Measurements from ENCODE around the gene TMEM132E. TPM values are rescaled to one million over a fixed set of nuclear protein-coding genes. Genes with fewer than 3 reads are reported as not detected.

Gene TMEM132E
- total RNA-seq, 2 donors from 2014 or later = not detected

DNA sequence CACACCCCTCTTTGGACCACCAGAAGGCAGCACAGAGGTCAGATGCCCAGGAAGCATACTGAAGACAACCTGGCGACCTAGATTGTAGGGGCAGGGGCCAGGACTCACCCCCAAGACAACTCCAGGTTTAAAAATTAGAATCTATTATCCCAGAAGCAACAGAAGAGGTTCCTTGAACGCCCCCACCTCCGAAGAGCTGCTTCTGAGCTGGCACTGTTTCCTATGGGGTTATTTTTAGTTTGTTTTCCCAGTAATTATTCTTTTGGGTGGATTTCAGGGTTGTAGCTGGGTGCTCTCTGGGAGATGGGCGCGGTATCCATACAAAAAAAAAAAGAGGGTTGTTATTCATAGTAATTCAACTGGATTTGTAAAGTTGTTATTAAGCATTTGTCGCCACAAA lies 10.4 kb upstream of the TMEM132E start:
- ATAC-seq (no peak), DNase-seq (no peak)
- 77 to 78% methylated on average over 6 of the region's 6 CpGs for WGBS, 2 donors
- intact Hi-C loops (cut with DNase I) = no loop called here
- Histone ChIP-seq H3K27ac (no peak overlapping the region), H3K36me3 (replicated peaks in 1 of 2; ENCODE audit: insufficient read depth in 1 of 2, low read depth in 2 of 2) (no peaks in the 10 kb centered on the region), H3K9me3 (no peaks in the 10 kb centered on the region), H3K27me3 (no peaks in the 10 kb centered on the region), H3K4me1 (no peaks in the 10 kb centered on the region), H3K4me3 (no peak overlapping the region)
- no peak for TF ChIP-seq POLR2A (IDR thresholded peaks at IDR 0.05)
- TF ChIP-seq, protein P1, sequence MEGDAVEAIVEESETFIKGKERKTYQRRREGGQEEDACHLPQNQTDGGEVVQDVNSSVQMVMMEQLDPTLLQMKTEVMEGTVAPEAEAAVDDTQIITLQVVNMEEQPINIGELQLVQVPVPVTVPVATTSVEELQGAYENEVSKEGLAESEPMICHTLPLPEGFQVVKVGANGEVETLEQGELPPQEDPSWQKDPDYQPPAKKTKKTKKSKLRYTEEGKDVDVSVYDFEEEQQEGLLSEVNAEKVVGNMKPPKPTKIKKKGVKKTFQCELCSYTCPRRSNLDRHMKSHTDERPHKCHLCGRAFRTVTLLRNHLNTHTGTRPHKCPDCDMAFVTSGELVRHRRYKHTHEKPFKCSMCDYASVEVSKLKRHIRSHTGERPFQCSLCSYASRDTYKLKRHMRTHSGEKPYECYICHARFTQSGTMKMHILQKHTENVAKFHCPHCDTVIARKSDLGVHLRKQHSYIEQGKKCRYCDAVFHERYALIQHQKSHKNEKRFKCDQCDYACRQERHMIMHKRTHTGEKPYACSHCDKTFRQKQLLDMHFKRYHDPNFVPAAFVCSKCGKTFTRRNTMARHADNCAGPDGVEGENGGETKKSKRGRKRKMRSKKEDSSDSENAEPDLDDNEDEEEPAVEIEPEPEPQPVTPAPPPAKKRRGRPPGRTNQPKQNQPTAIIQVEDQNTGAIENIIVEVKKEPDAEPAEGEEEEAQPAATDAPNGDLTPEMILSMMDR (IDR thresholded peaks at IDR 0.05) = no peak

DNA sequence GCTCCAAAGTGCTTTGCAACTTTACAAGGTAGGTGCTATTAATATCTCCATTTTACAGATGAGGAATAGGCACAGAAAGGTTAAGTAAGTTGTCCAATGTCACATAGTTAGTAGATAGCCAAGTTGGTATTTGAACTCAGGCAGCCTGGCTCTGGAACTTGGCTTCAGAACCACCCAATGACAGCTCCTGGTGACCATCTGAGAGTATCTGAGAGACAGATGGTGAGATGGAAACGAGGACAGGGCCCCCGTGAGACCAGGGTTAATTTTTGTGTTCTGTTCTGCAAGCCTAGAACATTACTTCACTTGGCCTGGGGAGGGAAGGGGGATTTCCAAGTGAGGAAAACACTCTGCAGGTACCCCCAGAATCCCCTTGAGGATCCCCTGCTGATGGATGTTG lies 9.8 kb upstream of the TMEM132E start:
- TF ChIP-seq POLR2A (IDR thresholded peaks at IDR 0.05) = no peak
- TF ChIP-seq, protein P1 (IDR thresholded peaks at IDR 0.05) = no peak
- H3K9me3 ChIP-seq = no peaks in the 10 kb centered on the region
- no peaks in the 10 kb centered on the region for H3K27me3 ChIP-seq

GRCh38 chr17:34570506-34570905 lies 8.9 kb upstream of the TMEM132E start:
- TF ChIP-seq POLR2A (IDR thresholded peaks at IDR 0.05) = no peak
- TF ChIP-seq, protein P1 (IDR thresholded peaks at IDR 0.05) = no peak
- H3K27ac ChIP-seq = no peak overlapping the region
- intact Hi-C loops (cut with DNase I) = no loop called here
- DNase-seq (no peak), ATAC-seq (no peak)
- no peaks in the 10 kb centered on the region for H3K36me3 ChIP-seq (replicated peaks in 1 of 2; ENCODE audit: insufficient read depth in 1 of 2, low read depth in 2 of 2)
- WGBS, 2 donors = 32 to 47% methylated on average over 2 of the region's 2 CpGs
- no peaks in the 10 kb centered on the region for H3K4me1 ChIP-seq
- H3K4me3 ChIP-seq = no peak overlapping the region
- no peaks in the 10 kb centered on the region for H3K9me3 ChIP-seq
- H3K27me3 ChIP-seq = no peaks in the 10 kb centered on the region

More for the DNA sequence above, 9.8 kb upstream of the TMEM132E start:
- intact Hi-C loops (cut with DNase I) = no loop called here
- WGBS, 2 donors = 30 to 39% methylated on average over 2 of the region's 2 CpGs
- Histone ChIP-seq H3K4me3 (no peak overlapping the region), H3K27ac (no peak overlapping the region), H3K4me1 (no peaks in the 10 kb centered on the region), H3K36me3 (replicated peaks in 1 of 2; ENCODE audit: insufficient read depth in 1 of 2, low read depth in 2 of 2) (no peaks in the 10 kb centered on the region)
- ATAC-seq (no peak), DNase-seq (no peak)

GRCh38 chr17:34571428-34572130 lies 7.8 kb upstream of the TMEM132E start:
- 38 to 56% methylated on average over 12 of the region's 12 CpGs for WGBS, 2 donors
- no peaks in the 10 kb centered on the region for H3K9me3 ChIP-seq
- no peak overlapping the region for H3K27ac ChIP-seq
- no peak overlapping the region for H3K4me3 ChIP-seq
- intact Hi-C loops (cut with DNase I) = no loop called here
- no peak for ATAC-seq
- TF ChIP-seq, protein P1 (IDR thresholded peaks at IDR 0.05) = no peak
- TF ChIP-seq POLR2A (IDR thresholded peaks at IDR 0.05) = no peak
- H3K4me1 ChIP-seq = no peaks in the 10 kb centered on the region
- H3K27me3 ChIP-seq = no peaks in the 10 kb centered on the region
- no peak for DNase-seq
- no peaks in the 10 kb centered on the region for H3K36me3 ChIP-seq (replicated peaks in 1 of 2; ENCODE audit: insufficient read depth in 1 of 2, low read depth in 2 of 2)

DNA sequence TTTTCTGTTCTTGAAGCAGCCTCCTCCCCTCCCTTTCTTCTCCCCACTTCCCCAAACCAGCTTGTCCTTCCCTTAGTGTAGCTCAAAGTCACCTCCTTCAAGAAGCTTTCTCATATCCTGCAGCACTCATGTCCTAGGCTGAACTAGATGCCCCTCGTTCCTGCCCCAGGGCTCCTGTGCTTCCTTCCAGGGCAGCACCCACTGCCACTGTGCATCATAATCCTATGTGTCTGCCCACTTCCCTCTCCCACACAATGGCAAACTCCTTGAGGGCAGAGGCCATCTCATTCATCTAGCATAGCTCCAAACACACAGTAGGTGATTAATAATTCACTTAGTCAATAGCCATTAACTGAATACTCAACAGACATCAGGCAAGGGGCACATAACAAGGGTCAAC lies 6.9 kb upstream of the TMEM132E start:
- WGBS, 2 donors = 19 to 32% methylated on average over 1 of the region's 1 CpG
- intact Hi-C loops (cut with DNase I) = no loop called here
- Histone ChIP-seq H3K27ac (no peak overlapping the region), H3K27me3 (no peaks in the 10 kb centered on the region), H3K4me3 (no peak overlapping the region), H3K36me3 (replicated peaks in 1 of 2; ENCODE audit: insufficient read depth in 1 of 2, low read depth in 2 of 2) (no peaks in the 10 kb centered on the region), H3K9me3 (no peaks in the 10 kb centered on the region), H3K4me1 (no peaks in the 10 kb centered on the region)
- ATAC-seq (no peak), DNase-seq (no peak)
- no peak for TF ChIP-seq POLR2A (IDR thresholded peaks at IDR 0.05)
- TF ChIP-seq, protein P1 (IDR thresholded peaks at IDR 0.05) = no peak
